Measurements from ENCODE around the gene MGLL. TPM values are rescaled to one million over a fixed set of nuclear protein-coding genes. Genes with fewer than 3 reads are reported as not detected.
A peak's percentile ranks its signal among the peaks of the same experiment; 100 is the strongest.

The MGLL gene
- total and polyA plus RNA-seq, 4 donors, result 67.0 to 182 (median 78.2) TPM

DNA sequence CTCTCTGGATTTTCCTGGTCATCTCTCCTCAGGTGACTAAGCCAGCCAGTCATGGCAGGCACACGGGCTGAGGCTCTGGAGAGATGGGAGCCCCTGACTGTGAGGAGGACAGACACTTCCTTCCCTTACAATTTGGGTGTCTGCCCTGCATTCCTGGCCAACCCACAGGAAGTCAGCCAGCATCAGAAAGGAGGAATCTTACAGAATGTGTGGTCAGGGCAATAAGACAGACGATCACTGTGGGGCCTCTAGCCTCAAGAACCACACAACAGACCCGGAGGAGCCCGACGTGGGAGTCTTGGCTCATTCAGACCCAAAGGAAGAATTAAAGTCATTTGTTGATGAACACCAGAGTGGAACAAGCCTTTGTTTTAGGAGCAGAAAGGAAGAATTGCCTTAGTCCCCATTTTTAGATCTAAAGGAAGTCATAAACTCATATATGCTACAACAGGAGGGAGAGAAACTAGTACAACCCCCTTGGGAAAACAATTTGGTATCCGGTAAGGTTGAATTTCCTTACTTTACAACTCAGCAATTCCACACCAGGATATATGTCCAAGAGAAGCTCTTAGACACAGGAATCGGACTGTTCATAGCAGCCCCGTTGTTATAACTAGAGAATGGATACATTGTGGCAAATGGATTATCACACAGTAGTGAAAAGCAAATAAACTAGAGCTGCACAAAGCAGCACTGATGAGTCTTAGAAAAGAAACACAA, 87.4 kb downstream of the MGLL start:
- no peak overlapping the region for H3K9ac ChIP-seq (ENCODE audit: insufficient read depth in 1 of 2, low read length in 2 of 2)
- no peak for TF ChIP-seq CTCF (IDR thresholded peaks at IDR 0.05; ENCODE audit: control extremely low read depth, extremely low read depth)
- peak overlapping the region; percentile 15 to 46 for H3K27ac ChIP-seq (ENCODE audit: low read depth in 1 of 2, low read length in 1 of 2)
- WGBS, 2 donors, result 28 to 41% methylated on average over 8 of the region's 8 CpGs
- H3K4me3 ChIP-seq, result no peak overlapping the region
- ATAC-seq (ENCODE audit: insufficient read depth, low FRiP score), result peak; percentile 35
- no peaks in the 10 kb centered on the region for H3K9me3 ChIP-seq (ENCODE audit: control insufficient read depth in 4 of 4, insufficient read depth in 3 of 4, low read length in 3 of 4)
- no peaks in the 10 kb centered on the region for H3K27me3 ChIP-seq (ENCODE audit: control insufficient read depth in 3 of 3, insufficient read depth in 3 of 3, low read length in 2 of 3)
- peak; percentile 61 to 79 (median 70) for DNase-seq
- H3K4me1 ChIP-seq (ENCODE audit: control insufficient read depth in 5 of 5, insufficient read depth in 5 of 5, low read length in 5 of 5), result peaks cover 2 to 32% (median 9%) of the 10 kb centered on the region in 5 donors
- no peaks in the 10 kb centered on the region for H3K36me3 ChIP-seq (ENCODE audit: control insufficient read depth in 4 of 4, insufficient read depth in 4 of 4, low read length in 4 of 4)

DNA sequence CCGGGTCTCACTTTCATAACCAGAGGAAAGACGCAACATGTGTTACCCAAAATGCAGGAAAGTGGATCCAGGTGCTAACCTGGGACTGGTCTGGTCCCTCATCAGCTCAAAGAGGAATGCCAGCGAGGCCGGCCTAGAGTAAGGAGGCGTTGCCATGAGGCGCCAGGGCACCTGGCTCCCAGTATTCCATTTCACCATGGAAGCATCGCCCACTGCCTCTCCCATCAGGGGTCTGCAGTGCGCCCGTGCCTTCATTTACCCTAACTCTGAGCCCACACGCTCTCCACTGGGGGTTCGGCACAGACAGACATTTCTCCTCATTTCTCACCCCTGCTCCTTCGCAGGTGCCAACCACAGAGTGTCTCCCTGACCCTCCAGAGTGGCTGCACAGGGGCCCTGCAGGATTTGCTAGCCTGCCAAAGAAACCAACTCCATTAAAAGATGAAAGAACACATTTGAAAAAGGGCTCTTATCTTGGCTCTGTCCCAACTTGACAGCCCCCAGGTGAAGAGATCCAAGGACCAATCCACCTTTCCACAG, 88.1 kb downstream of the MGLL start:
- no peak for DNase-seq
- no peak for ATAC-seq (ENCODE audit: insufficient read depth, low FRiP score)
- TF ChIP-seq CTCF (IDR thresholded peaks at IDR 0.05; ENCODE audit: control extremely low read depth, extremely low read depth), result no peak
- no peaks in the 10 kb centered on the region for H3K9me3 ChIP-seq (ENCODE audit: control insufficient read depth in 4 of 4, insufficient read depth in 3 of 4, low read length in 3 of 4)
- H3K4me1 ChIP-seq (ENCODE audit: control insufficient read depth in 5 of 5, insufficient read depth in 5 of 5, low read length in 5 of 5), result peaks cover 2 to 35% (median 9%) of the 10 kb centered on the region in 5 donors
- no peak overlapping the region for H3K27ac ChIP-seq (ENCODE audit: low read depth in 1 of 2, low read length in 1 of 2)
- no peaks in the 10 kb centered on the region for H3K27me3 ChIP-seq (ENCODE audit: control insufficient read depth in 3 of 3, insufficient read depth in 3 of 3, low read length in 2 of 3)
- H3K36me3 ChIP-seq (ENCODE audit: control insufficient read depth in 4 of 4, insufficient read depth in 4 of 4, low read length in 4 of 4), result no peaks in the 10 kb centered on the region
- WGBS, 2 donors, result 92 to 95% methylated on average over 12 of the region's 12 CpGs
- H3K4me3 ChIP-seq, result no peak overlapping the region
- H3K9ac ChIP-seq (ENCODE audit: insufficient read depth in 1 of 2, low read length in 2 of 2), result no peak overlapping the region

- DNase-seq (no peak), ATAC-seq (ENCODE audit: insufficient read depth, low FRiP score) (no peak)
- H3K4me1 ChIP-seq (ENCODE audit: control insufficient read depth in 5 of 5, insufficient read depth in 5 of 5, low read length in 5 of 5), result peaks cover 2 to 35% (median 9%) of the 10 kb centered on the region in 5 donors
- no peaks in the 10 kb centered on the region for H3K36me3 ChIP-seq (ENCODE audit: control insufficient read depth in 4 of 4, insufficient read depth in 4 of 4, low read length in 4 of 4)
- no peak for TF ChIP-seq CTCF (IDR thresholded peaks at IDR 0.05; ENCODE audit: control extremely low read depth, extremely low read depth)
- H3K27me3 ChIP-seq (ENCODE audit: control insufficient read depth in 3 of 3, insufficient read depth in 3 of 3, low read length in 2 of 3), result no peaks in the 10 kb centered on the region
- no peak overlapping the region for H3K4me3 ChIP-seq
- H3K9me3 ChIP-seq (ENCODE audit: control insufficient read depth in 4 of 4, insufficient read depth in 3 of 4, low read length in 3 of 4), result no peaks in the 10 kb centered on the region
- no peak overlapping the region for H3K9ac ChIP-seq (ENCODE audit: insufficient read depth in 1 of 2, low read length in 2 of 2)
- WGBS, 2 donors, result 91 to 95% methylated on average over 10 of the region's 10 CpGs
- H3K27ac ChIP-seq (ENCODE audit: low read depth in 1 of 2, low read length in 1 of 2), result no peak overlapping the region
These were observed 88.5 kb downstream of the MGLL start for GRCh38 chr3:127733781-127734180.

Data from lung (tissue), 12 donors.